ENCODE data around the gene CHD1. TPM values are rescaled to one million over a fixed set of nuclear protein-coding genes. Genes with fewer than 3 reads are reported as not detected.

Gene CHD1
- total and polyA plus RNA-seq, 9 of the 15 experiments (the other 6 are each of a cell fraction or from before 2014, with no cell fraction given) = 27.3 to 133 (median 58.7) TPM

DNA sequence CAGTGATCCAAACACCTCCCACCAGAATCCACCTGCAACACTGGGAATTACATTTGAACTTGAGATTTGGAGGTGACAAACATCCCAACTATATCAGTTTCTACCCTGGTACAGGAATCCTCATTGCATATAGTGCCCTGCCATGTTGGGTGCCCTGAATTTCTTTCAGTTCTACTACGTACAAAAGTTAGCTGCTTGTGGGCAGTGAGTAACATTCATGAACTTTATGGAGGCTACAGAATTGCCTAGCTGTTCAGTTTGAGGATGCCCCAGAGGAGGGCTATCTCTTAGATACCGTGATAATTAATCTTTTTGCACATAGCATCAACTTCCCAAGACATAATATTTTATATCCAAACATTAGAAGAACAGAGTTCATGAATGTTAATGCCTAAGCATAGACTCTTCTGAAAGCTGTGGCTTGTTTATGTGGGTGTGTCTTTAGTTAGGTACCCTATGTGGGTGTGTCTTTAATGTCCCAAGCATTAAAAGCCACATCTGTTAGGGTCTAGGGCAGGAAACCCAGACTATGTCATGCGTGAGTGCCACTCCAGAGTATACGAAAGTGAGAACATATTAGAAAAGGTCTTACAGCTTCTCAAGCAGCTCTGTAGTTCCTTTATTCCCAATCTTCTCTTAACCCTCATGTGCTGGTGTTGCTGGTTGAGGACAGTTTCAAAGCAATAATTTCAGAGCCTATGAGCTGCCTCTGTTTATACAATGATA lies 47.0 kb upstream of the CHD1 start:
- H3K9ac ChIP-seq (ENCODE audit: insufficient read depth in 1 of 2, low read depth in 2 of 2, low read length in 2 of 2) = no peak overlapping the region
- no peaks in the 10 kb centered on the region for H3K4me1 ChIP-seq (replicated peaks in 1 of 2; ENCODE audit: control insufficient read depth in 2 of 2, insufficient read depth in 2 of 2, low read length in 2 of 2)
- no peaks in the 10 kb centered on the region for H3K9me3 ChIP-seq (replicated peaks; ENCODE audit: control insufficient read depth, insufficient read depth, low read depth, low read length)
- no peak; the same call in 2 of the 3 replicates for ATAC-seq
- no peak overlapping the region for H3K4me3 ChIP-seq
- CTCF ChIA-PET (ENCODE audit: low intra/inter-chr PET ratio) = no interaction called here
- H2AFZ ChIP-seq (ENCODE audit: low read depth, low read length) = no peak overlapping the region
- in situ Hi-C loops (cut with MboI) (no loop called here), intact Hi-C loops (cut with micrococcal nuclease) (no loop called here)
- DNase-seq (ENCODE audit: extremely low read depth in 1 of 4, low spot score in 3 of 4) = no peak
- no peaks in the 10 kb centered on the region for H3K79me2 ChIP-seq (ENCODE audit: control insufficient read depth, insufficient read depth, low read length)
- POLR2A ChIA-PET = no interaction called here
- no peak overlapping the region for H3K27ac ChIP-seq (ENCODE audit: extremely low read depth, low read depth, low read length)
- H3K36me3 ChIP-seq (ENCODE audit: control insufficient read depth, insufficient read depth, low read length) = no peaks in the 10 kb centered on the region
- H3K27me3 ChIP-seq (ENCODE audit: control insufficient read depth in 2 of 2, insufficient read depth in 2 of 2, low read length in 2 of 2) = no peaks in the 10 kb centered on the region
- H4K20me1 ChIP-seq (replicated peaks; ENCODE audit: control insufficient read depth, insufficient read depth, low read length) = no peaks in the 10 kb centered on the region
- H3K4me2 ChIP-seq (ENCODE audit: insufficient read depth, low read length) = no peak overlapping the region
- WGBS (ENCODE audit: insufficient coverage, low coverage, missing lambda C conversion rate) = 24% methylated on average over 4 of the region's 4 CpGs
- no peaks in the 10 kb centered on the region for H3K9me1 ChIP-seq (ENCODE audit: control insufficient read depth, insufficient read depth, low read length)
- FAIRE-seq = no peak
- BruUV-seq (replicated peaks) = no TSS peak
- TF ChIP-seq JUND (IDR thresholded peaks at IDR 0.05; ENCODE audit: borderline replicate concordance, low read depth, low read length) (no peak), JUND (tag; IDR thresholded peaks at IDR 0.05; ENCODE audit: borderline replicate concordance, low read depth, low read length) (no peak), PCBP1 (IDR thresholded peaks at IDR 0.05; ENCODE audit: low read depth, low read length, poor library complexity, severe bottlenecking) (no peak), ZFX (CRISPR knock-in tag; IDR thresholded peaks at IDR 0.05) (no peak), FOXM1 (IDR thresholded peaks at IDR 0.05; ENCODE audit: low read depth) (no peak), FOXM1 (CRISPR knock-in tag; IDR thresholded peaks at IDR 0.05; ENCODE audit: low read depth) (no peak), FOS (IDR thresholded peaks at IDR 0.05; ENCODE audit: extremely low read depth, insufficient read length) (no peak), TAF7 (tag; IDR thresholded peaks at IDR 0.05) (no peak), NONO (IDR thresholded peaks at IDR 0.05; ENCODE audit: low read depth in 2 of 2, low read length in 1 of 2) (no peak), THRAP3 (IDR thresholded peaks at IDR 0.05; ENCODE audit: borderline replicate concordance) (no peak)
- TF ChIP-seq, protein P1, sequence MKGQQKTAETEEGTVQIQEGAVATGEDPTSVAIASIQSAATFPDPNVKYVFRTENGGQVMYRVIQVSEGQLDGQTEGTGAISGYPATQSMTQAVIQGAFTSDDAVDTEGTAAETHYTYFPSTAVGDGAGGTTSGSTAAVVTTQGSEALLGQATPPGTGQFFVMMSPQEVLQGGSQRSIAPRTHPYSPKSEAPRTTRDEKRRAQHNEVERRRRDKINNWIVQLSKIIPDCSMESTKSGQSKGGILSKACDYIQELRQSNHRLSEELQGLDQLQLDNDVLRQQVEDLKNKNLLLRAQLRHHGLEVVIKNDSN (CRISPR knock-in tag; IDR thresholded peaks at IDR 0.05) = no peak
- TF ChIP-seq, protein P2, sequence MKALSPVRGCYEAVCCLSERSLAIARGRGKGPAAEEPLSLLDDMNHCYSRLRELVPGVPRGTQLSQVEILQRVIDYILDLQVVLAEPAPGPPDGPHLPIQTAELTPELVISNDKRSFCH (CRISPR knock-in tag; IDR thresholded peaks at IDR 0.05) = no peak
- TF ChIP-seq, protein P2 (tag; IDR thresholded peaks at IDR 0.05) = no peak
